ENCODE data around the gene SLCO4A1. TPM values are rescaled to one million over a fixed set of nuclear protein-coding genes. Genes with fewer than 3 reads are reported as not detected.

The SLCO4A1 gene
- total and polyA plus RNA-seq, 2 experiments from 2014 or later: 0.22 to 0.43 TPM

DNA sequence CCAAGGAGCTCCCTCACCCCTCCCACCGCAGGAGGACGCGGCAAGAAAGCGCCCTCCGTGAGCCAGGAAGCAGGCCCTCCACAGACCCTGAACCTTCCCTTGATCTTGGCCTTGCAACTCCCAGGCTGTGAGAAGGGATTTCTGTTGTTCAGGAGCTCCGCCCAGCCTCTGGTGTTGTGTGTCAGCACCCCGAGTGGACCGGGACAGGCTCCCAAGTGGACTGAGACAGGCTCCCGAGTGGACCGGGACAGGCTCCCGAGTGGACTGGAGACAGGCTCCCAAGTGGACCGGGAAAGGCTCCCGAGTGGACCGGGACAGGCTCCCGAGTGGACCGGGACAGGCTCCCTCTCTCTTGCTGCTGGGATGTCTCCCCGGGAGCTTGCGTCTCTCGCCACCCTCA, 57.0 kb downstream of the SLCO4A1 start:
- Histone ChIP-seq H3F3A (ENCODE audit: insufficient read depth) (peaks cover 8% of the 10 kb centered on the region; the same call in 1 of the 2 replicates), H3K79me2 (ENCODE audit: insufficient read depth) (no peaks in the 10 kb centered on the region), H3K4me2 (ENCODE audit: unreplicated experiment) (no peak overlapping the region), H3K4me1 (ENCODE audit: insufficient read depth) (peaks cover 14% of the 10 kb centered on the region), H3K27me3 (replicated peaks; ENCODE audit: insufficient read depth) (peaks cover 5% of the 10 kb centered on the region; the same call in 1 of the 2 replicates), H3K9ac (no peak overlapping the region), H4K20me1 (ENCODE audit: insufficient read depth) (no peaks in the 10 kb centered on the region), H3K9me2 (ENCODE audit: insufficient read depth) (no peaks in the 10 kb centered on the region), H3K27ac (no peak overlapping the region), H2AFZ (no peak overlapping the region), H3K36me3 (ENCODE audit: low read depth) (no peaks in the 10 kb centered on the region), H3K9me3 (ENCODE audit: low read depth) (no peaks in the 10 kb centered on the region), H3K4me3 (no peak overlapping the region)
- TF ChIP-seq EZH2 (IDR thresholded peaks at IDR 0.05; ENCODE audit: insufficient read depth, poor library complexity, severe bottlenecking): no peak
- no peak for TF ChIP-seq EZH2phosphoT487 (IDR thresholded peaks at IDR 0.05; ENCODE audit: insufficient read depth, low read depth)
- in situ Hi-C loops (cut with MboI): loop anchor here (5.0 kb wide), 1 partner anchor 48 kb away; no protein-coding TSS in a partner anchor
- no peak for DNase-seq
- 80 to 84% methylated on average over 19 of the region's 19 CpGs for WGBS, 2 experiments (ENCODE audit: low coverage in 1 of 2, low lambda C conversion rate in 2 of 2, missing lambda C conversion rate in 2 of 2)

- 79 to 80% methylated on average over 12 of the region's 12 CpGs for WGBS, 2 experiments (ENCODE audit: low coverage in 1 of 2, low lambda C conversion rate in 2 of 2, missing lambda C conversion rate in 2 of 2)
- no peak overlapping the region for H3K27ac ChIP-seq
- H4K20me1 ChIP-seq (ENCODE audit: insufficient read depth): no peaks in the 10 kb centered on the region
- no peak overlapping the region for H2AFZ ChIP-seq
- no peak for DNase-seq
- H3F3A ChIP-seq (ENCODE audit: insufficient read depth): peaks cover 10% of the 10 kb centered on the region
- peaks cover 19% of the 10 kb centered on the region for H3K4me1 ChIP-seq (ENCODE audit: insufficient read depth)
- H3K9me2 ChIP-seq (ENCODE audit: insufficient read depth): no peaks in the 10 kb centered on the region
- H3K9ac ChIP-seq: no peak overlapping the region
- H3K79me2 ChIP-seq (ENCODE audit: insufficient read depth): no peaks in the 10 kb centered on the region
- H3K4me3 ChIP-seq: no peak overlapping the region
- no peak overlapping the region for H3K4me2 ChIP-seq (ENCODE audit: unreplicated experiment)
- peaks cover 5% of the 10 kb centered on the region; the same call in 1 of the 2 replicates for H3K27me3 ChIP-seq (replicated peaks; ENCODE audit: insufficient read depth)
- in situ Hi-C loops (cut with MboI): loop anchor here (5.0 kb wide), 1 partner anchor 48 kb away; no protein-coding TSS in a partner anchor
- H3K36me3 ChIP-seq (ENCODE audit: low read depth): no peaks in the 10 kb centered on the region
- H3K9me3 ChIP-seq (ENCODE audit: low read depth): no peaks in the 10 kb centered on the region
- TF ChIP-seq EZH2phosphoT487 (IDR thresholded peaks at IDR 0.05; ENCODE audit: insufficient read depth, low read depth): no peak
- TF ChIP-seq EZH2 (IDR thresholded peaks at IDR 0.05; ENCODE audit: insufficient read depth, poor library complexity, severe bottlenecking): no peak
These were observed 57.4 kb downstream of the SLCO4A1 start for GRCh38 chr20:62699741-62700140.

GRCh38 chr20:62700261-62700930, 58.1 kb downstream of the SLCO4A1 start:
- H3K9me2 ChIP-seq (ENCODE audit: insufficient read depth): no peaks in the 10 kb centered on the region
- no peak overlapping the region for H3K27ac ChIP-seq
- in situ Hi-C loops (cut with MboI): no loop called here
- H2AFZ ChIP-seq: no peak overlapping the region
- TF ChIP-seq EZH2phosphoT487 (IDR thresholded peaks at IDR 0.05; ENCODE audit: insufficient read depth, low read depth) (no peak), EZH2 (IDR thresholded peaks at IDR 0.05; ENCODE audit: insufficient read depth, poor library complexity, severe bottlenecking) (no peak)
- H3F3A ChIP-seq (ENCODE audit: insufficient read depth): peaks cover 16% of the 10 kb centered on the region
- no peaks in the 10 kb centered on the region for H3K79me2 ChIP-seq (ENCODE audit: insufficient read depth)
- H3K4me2 ChIP-seq (ENCODE audit: unreplicated experiment): no peak overlapping the region
- 85 to 90% methylated on average over 18 of the region's 18 CpGs for WGBS, 2 experiments (ENCODE audit: low coverage in 1 of 2, low lambda C conversion rate in 2 of 2, missing lambda C conversion rate in 2 of 2)
- H3K9ac ChIP-seq: no peak overlapping the region
- H3K9me3 ChIP-seq (ENCODE audit: low read depth): no peaks in the 10 kb centered on the region
- H4K20me1 ChIP-seq (ENCODE audit: insufficient read depth): no peaks in the 10 kb centered on the region
- no peak for DNase-seq
- H3K4me3 ChIP-seq: no peak overlapping the region
- peaks cover 21% of the 10 kb centered on the region for H3K4me1 ChIP-seq (ENCODE audit: insufficient read depth)
- H3K27me3 ChIP-seq (replicated peaks; ENCODE audit: insufficient read depth): peaks cover 5% of the 10 kb centered on the region; the same call in 1 of the 2 replicates
- no peaks in the 10 kb centered on the region for H3K36me3 ChIP-seq (ENCODE audit: low read depth)

DNA sequence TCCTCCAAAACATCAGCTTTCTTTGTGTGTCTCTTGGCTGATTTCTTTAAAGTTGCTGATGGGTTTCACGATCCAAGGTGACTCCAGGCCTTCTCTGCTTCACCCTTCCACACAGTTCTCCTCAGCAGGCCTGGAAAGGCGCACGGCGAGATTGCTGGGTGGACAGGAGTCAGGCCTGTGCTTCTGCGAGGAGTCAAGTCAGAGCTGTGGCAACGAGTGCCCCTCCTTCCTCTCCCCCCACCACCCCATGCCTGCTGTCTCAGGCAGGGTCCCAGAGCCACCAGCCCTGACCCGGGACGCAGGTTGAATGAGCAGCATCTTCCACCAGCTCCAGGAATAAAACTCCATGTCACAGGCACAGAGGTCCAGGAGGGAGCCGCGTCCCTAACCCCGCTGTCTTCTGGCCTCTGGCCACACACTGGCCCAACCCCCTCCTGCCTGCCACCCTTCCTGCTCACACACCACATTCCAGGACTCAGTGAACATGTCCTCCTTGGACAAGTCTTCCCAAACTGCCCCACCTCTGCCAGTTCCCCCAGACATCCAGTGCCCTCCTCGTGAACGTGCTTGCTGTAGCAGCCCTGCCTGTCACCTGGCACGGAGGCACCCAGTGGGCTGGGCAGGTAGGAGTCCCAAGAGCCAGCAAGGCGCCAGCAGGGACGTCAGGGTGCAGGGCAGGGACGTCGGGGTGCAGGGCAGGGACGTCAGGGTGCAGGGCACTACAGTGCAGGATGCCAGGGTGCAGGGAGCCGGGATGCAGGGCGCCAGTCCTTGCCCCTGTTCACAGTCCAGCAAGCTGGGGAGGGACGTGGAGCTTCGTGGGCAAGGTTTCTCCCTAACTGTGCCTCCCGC, 59.1 kb downstream of the SLCO4A1 start:
- Histone ChIP-seq H3K36me3 (ENCODE audit: low read depth) (no peaks in the 10 kb centered on the region), H3K4me2 (ENCODE audit: unreplicated experiment) (no peak overlapping the region), H3K4me3 (no peak overlapping the region), H2AFZ (no peak overlapping the region), H3K27me3 (replicated peaks; ENCODE audit: insufficient read depth) (0 out of 2 replicates have a peak, but pooled peaks cover 5% of the 10 kb centered on the region), H3K4me1 (ENCODE audit: insufficient read depth) (peaks cover 21% of the 10 kb centered on the region), H3K79me2 (ENCODE audit: insufficient read depth) (no peaks in the 10 kb centered on the region), H3K9me2 (ENCODE audit: insufficient read depth) (no peaks in the 10 kb centered on the region), H4K20me1 (ENCODE audit: insufficient read depth) (no peaks in the 10 kb centered on the region), H3F3A (ENCODE audit: insufficient read depth) (peaks cover 16% of the 10 kb centered on the region), H3K27ac (no peak overlapping the region), H3K9ac (no peak overlapping the region), H3K9me3 (ENCODE audit: low read depth) (no peaks in the 10 kb centered on the region)
- DNase-seq: no peak
- WGBS, 2 experiments (ENCODE audit: low coverage in 1 of 2, low lambda C conversion rate in 2 of 2, missing lambda C conversion rate in 2 of 2): 87 to 89% methylated on average over 22 to 24 of the region's 24 CpGs
- in situ Hi-C loops (cut with MboI): no loop called here
- TF ChIP-seq EZH2phosphoT487 (IDR thresholded peaks at IDR 0.05; ENCODE audit: insufficient read depth, low read depth): no peak
- TF ChIP-seq EZH2 (IDR thresholded peaks at IDR 0.05; ENCODE audit: insufficient read depth, poor library complexity, severe bottlenecking): no peak

Data from GM23248 (cell line).